ENCODE results near the gene PRKCA.

GRCh38 chr17:66769911-66770310, 467.5 kb downstream of the PRKCA start:
- TF ChIP-seq CTCF (IDR thresholded peaks at IDR 0.05; ENCODE audit: low read depth, low read length) (no peak), EZH2phosphoT487 (IDR thresholded peaks at IDR 0.05; ENCODE audit: low read depth) (no peak)
